Measurements from ENCODE around the gene PIGS. TPM values are rescaled to one million over a fixed set of nuclear protein-coding genes. Genes with fewer than 3 reads are reported as not detected.

Gene PIGS
- total and polyA plus RNA-seq, 9 of the 15 experiments (the other 6 are each of a cell fraction or from before 2014, with no cell fraction given), result 47.5 to 138 (median 57.6) TPM

DNA sequence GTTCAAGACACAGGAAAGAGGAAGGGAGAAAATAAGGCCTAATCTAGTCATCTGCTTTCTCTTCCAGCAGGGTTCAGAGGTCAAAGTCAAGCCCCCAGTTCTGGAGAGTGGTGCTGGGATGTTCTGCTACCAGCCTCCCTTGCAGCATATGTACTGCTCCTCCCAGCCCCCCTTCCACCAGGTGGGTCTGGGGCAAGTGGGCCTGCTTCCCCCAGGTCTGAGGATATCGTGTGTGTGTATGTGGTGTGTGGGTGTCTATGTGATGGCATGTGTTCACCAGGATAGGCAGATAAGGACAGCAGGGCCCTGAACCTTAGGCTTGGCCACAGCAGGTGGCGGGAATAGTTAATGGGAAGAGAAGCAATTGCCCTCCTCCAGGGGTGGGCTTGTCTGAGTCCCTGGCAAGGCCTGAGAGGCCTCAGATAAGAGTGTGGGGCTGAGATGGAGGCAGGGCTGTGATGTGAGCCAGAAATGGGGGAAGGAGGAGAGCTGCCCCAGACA, 44.1 kb downstream of the PIGS start (continued):
- no peak; the same call in 1 of the 2 replicates for TF ChIP-seq MYBL2 (IDR thresholded peaks at IDR 0.05; ENCODE audit: low read depth)
- no peak for TF ChIP-seq MYBL2 (CRISPR knock-in tag; IDR thresholded peaks at IDR 0.05; ENCODE audit: borderline replicate concordance)
- no peak for TF ChIP-seq HDAC6 (IDR thresholded peaks at IDR 0.05; ENCODE audit: low read depth, low read length)
- TF ChIP-seq KAT7 (CRISPR knock-in tag; IDR thresholded peaks at IDR 0.05; ENCODE audit: borderline replicate concordance), result no peak
- TF ChIP-seq ZNF707 (CRISPR knock-in tag; conservative IDR thresholded peaks at IDR 0.05), result no peak
- TF ChIP-seq PCBP2 (IDR thresholded peaks at IDR 0.05; ENCODE audit: low read depth, low read length, poor library complexity, severe bottlenecking), result no peak
- TF ChIP-seq, protein P1, sequence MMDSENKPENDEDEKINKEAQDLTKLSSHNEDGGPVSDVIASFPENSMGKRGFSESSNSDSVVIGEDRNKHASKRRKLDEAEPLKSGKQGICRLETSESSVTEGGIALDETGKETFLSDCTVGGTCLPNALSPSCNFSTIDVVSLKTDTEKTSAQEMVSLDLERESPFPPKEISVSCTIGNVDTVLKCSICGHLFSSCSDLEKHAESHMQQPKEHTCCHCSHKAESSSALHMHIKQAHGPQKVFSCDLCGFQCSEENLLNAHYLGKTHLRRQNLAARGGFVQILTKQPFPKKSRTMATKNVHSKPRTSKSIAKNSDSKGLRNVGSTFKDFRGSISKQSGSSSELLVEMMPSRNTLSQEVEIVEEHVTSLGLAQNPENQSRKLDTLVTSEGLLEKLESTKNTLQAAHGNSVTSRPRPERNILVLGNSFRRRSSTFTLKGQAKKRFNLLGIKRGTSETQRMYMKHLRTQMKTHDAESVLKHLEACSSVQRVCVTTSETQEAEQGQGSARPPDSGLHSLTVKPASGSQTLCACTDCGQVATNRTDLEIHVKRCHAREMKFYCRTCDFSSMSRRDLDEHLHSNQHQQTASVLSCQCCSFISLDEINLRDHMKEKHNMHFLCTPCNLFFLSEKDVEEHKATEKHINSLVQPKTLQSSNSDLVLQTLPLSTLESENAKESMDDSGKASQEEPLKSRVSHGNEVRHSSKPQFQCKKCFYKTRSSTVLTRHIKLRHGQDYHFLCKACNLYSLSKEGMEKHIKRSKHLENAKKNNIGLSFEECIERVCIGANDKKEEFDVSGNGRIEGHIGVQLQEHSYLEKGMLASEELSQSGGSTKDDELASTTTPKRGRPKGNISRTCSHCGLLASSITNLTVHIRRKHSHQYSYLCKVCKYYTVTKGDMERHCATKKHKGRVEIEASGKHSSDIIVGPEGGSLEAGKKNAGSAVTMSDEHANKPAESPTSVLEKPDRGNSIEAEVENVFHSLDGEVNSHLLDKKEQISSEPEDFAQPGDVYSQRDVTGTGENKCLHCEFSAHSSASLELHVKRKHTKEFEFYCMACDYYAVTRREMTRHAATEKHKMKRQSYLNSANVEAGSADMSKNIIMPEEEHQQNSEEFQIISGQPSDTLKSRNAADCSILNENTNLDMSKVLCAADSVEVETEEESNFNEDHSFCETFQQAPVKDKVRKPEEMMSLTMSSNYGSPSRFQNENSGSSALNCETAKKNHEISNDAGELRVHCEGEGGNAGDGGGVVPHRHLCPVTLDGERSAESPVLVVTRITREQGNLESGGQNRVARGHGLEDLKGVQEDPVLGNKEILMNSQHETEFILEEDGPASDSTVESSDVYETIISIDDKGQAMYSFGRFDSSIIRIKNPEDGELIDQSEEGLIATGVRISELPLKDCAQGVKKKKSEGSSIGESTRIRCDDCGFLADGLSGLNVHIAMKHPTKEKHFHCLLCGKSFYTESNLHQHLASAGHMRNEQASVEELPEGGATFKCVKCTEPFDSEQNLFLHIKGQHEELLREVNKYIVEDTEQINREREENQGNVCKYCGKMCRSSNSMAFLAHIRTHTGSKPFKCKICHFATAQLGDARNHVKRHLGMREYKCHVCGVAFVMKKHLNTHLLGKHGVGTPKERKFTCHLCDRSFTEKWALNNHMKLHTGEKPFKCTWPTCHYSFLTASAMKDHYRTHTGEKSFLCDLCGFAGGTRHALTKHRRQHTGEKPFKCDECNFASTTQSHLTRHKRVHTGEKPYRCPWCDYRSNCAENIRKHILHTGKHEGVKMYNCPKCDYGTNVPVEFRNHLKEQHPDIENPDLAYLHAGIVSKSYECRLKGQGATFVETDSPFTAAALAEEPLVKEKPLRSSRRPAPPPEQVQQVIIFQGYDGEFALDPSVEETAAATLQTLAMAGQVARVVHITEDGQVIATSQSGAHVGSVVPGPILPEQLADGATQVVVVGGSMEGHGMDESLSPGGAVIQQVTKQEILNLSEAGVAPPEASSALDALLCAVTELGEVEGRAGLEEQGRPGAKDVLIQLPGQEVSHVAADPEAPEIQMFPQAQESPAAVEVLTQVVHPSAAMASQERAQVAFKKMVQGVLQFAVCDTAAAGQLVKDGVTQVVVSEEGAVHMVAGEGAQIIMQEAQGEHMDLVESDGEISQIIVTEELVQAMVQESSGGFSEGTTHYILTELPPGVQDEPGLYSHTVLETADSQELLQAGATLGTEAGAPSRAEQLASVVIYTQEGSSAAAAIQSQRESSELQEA (IDR thresholded peaks at IDR 0.05; ENCODE audit: low read depth), result no peak
- TF ChIP-seq, protein P2, sequence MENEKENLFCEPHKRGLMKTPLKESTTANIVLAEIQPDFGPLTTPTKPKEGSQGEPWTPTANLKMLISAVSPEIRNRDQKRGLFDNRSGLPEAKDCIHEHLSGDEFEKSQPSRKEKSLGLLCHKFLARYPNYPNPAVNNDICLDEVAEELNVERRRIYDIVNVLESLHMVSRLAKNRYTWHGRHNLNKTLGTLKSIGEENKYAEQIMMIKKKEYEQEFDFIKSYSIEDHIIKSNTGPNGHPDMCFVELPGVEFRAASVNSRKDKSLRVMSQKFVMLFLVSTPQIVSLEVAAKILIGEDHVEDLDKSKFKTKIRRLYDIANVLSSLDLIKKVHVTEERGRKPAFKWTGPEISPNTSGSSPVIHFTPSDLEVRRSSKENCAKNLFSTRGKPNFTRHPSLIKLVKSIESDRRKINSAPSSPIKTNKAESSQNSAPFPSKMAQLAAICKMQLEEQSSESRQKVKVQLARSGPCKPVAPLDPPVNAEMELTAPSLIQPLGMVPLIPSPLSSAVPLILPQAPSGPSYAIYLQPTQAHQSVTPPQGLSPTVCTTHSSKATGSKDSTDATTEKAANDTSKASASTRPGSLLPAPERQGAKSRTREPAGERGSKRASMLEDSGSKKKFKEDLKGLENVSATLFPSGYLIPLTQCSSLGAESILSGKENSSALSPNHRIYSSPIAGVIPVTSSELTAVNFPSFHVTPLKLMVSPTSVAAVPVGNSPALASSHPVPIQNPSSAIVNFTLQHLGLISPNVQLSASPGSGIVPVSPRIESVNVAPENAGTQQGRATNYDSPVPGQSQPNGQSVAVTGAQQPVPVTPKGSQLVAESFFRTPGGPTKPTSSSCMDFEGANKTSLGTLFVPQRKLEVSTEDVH (IDR thresholded peaks at IDR 0.05; ENCODE audit: low read depth, partially characterized antibody), result peak; percentile 74
- no peak for TF ChIP-seq C11orf30 (IDR thresholded peaks at IDR 0.05; ENCODE audit: low read depth)
- TF ChIP-seq DPF2 (IDR thresholded peaks at IDR 0.05), result peak; percentile 96
- no peak for TF ChIP-seq KLF1 (tag; IDR thresholded peaks at IDR 0.05)
- TF ChIP-seq DIDO1 (tag; IDR thresholded peaks at IDR 0.05; ENCODE audit: low read depth), result no peak
- no peak for TF ChIP-seq BRF1 (IDR thresholded peaks at IDR 0.05; ENCODE audit: borderline replicate concordance, extremely low read depth, insufficient read length)
- TF ChIP-seq, protein P3, sequence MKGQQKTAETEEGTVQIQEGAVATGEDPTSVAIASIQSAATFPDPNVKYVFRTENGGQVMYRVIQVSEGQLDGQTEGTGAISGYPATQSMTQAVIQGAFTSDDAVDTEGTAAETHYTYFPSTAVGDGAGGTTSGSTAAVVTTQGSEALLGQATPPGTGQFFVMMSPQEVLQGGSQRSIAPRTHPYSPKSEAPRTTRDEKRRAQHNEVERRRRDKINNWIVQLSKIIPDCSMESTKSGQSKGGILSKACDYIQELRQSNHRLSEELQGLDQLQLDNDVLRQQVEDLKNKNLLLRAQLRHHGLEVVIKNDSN (CRISPR knock-in tag; IDR thresholded peaks at IDR 0.05), result no peak
- no peak for TF ChIP-seq NR2F6 (CRISPR knock-in tag; IDR thresholded peaks at IDR 0.05)
